ENCODE results near the gene ZSWIM5. TPM values are rescaled to one million over a fixed set of nuclear protein-coding genes. Genes with fewer than 3 reads are reported as not detected.
"Not testable (repeated sequence)": the region's sequence is repeated elsewhere in the genome, so short reads cannot be mapped to it uniquely, and the experiment has no call there.

Gene ZSWIM5
- total RNA-seq, 1 donor from 2014 or later = 5.8 TPM

GRCh38 chr1:45001011-45001481, 205.4 kb downstream of the ZSWIM5 start:
- no peak for DNase-seq

- DNase-seq = no peak
Measured at GRCh38 chr1:44999232-44999631, 207.2 kb downstream of the ZSWIM5 start.

GRCh38 chr1:44995467-44996238, 210.8 kb downstream of the ZSWIM5 start:
- DNase-seq = no peak

- no peak for DNase-seq
Measured at GRCh38 chr1:44994309-44994898, 212.0 kb downstream of the ZSWIM5 start.

GRCh38 chr1:44988531-44989156, 217.8 kb downstream of the ZSWIM5 start:
- DNase-seq = no peak

DNA sequence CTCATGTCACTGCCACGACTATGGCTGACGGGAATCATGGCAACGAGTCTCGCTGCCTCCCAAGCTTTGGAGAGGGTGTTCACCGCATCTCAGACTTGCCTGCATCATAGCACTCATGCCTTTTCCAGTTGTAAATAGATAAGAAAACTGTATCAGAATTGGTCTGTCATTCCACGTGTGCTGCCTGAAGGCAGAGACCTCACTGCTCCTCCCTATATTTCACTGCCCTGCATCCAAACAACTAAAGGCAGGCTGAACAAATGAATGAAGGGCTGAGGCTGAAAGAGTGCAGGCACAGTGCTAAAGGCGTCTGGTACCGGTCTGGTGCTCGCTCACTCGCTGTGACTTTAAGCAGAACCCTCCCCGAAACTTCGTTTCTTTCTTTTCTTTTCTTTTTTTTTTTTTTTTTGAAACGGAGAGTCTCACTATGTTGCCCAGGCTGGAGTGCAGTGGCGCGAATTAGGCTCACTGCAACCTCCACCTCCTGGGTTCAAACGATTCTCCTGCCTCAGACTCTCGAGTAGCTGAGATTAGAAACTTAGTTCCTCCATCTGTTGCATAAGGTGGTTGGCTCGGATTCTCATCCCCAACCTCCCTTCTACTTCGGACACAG, 220.6 kb downstream of the ZSWIM5 start:
- peak; percentile 12 for DNase-seq

DNA sequence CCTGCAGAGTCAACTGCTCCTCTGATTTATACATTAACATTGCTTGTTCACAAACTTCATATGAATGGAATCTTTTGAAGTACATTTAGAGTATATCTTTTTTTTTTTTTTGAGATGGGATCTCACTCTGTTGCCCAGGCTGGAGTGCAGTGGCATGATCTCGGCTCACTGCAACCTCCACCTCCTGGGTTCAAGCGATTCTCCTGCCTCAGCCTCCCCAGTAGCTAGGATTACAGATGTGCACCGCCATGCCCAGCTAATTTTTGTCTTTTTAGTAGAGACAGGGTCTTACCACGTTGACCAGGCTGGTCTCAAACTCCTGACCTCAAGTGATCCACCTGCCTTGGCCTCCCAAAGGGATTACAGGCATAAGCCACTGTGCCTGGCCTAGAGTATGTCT, 229.0 kb downstream of the ZSWIM5 start:
- DNase-seq = not testable (repeated sequence)

DNA sequence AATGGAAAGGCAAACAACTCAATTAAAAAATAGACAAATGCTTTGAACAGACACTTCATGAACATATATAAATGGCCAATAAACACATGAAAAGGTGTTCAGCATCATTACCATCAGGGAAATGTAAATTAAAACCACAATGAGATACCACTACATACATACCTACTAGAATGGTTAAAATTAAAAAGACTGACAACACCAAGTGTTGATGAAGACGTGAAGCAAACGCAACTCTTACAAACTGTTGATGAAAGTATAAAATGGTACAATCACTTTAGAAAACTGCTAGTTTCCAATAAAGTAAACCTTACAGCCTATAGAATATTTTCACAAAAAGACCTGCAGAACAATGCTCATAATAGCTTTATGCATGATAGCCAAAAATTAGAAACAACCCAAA, 230.2 kb downstream of the ZSWIM5 start:
- no peak for DNase-seq

GRCh38 chr1:44973645-44974044, 232.8 kb downstream of the ZSWIM5 start:
- DNase-seq = no peak

GRCh38 chr1:44970317-44970716, 236.1 kb downstream of the ZSWIM5 start:
- DNase-seq = peak; percentile 33

Other genes with a start within 250 kb of the ZSWIM5 start
- gene EIF2B3, start 220.0 kb downstream of the ZSWIM5 start, total RNA-seq = 22.8 and 26.5 TPM in 2 replicates
- 32.2 and 54.8 TPM in 2 replicates for gene HECTD3, start 195.3 kb downstream of the ZSWIM5 start, total RNA-seq
- gene UROD, start 194.4 kb downstream of the ZSWIM5 start, total RNA-seq = 207 and 231 TPM in 2 replicates
- gene HPDL, start 120.3 kb upstream of the ZSWIM5 start, total RNA-seq = 0.85 and 4.6 TPM in 2 replicates
- 21.6 and 34.7 TPM in 2 replicates for gene TOE1, start 133.6 kb upstream of the ZSWIM5 start, total RNA-seq
- 18.0 and 18.9 TPM in 2 replicates for gene MUTYH, start 133.8 kb upstream of the ZSWIM5 start, total RNA-seq

Measured in dermis blood vessel endothelial cell (primary cell).